Mesothelial cell of epicardium (in vitro differentiated cells): ENCODE measurements around the gene ADAMTSL2. TPM values are rescaled to one million over a fixed set of nuclear protein-coding genes. Genes with fewer than 3 reads are reported as not detected.

Experiments used
- DNase-seq, 2 experiments: peaks; one replicate each; pipeline ENCODE4 v3.0.0; 2021; ENCODE audit warnings: low spot score in 2 of 2; ENCODE audit not compliant: unreplicated experiment in 2 of 2
- H3K27ac Mint-ChIP-seq: 2 replicates; pipeline ENCODE4 v1.8.0; 2021; ENCODE audit warnings: mixed read lengths
- H3K27me3 Mint-ChIP-seq: 2 replicates; pipeline ENCODE4 v1.8.0; 2021; ENCODE audit warnings: low read depth, mixed read lengths
- H3K36me3 Mint-ChIP-seq: 2 replicates; pipeline ENCODE4 v1.8.0; 2021; ENCODE audit warnings: mixed read lengths
- H3K4me1 Mint-ChIP-seq: 2 replicates; pipeline ENCODE4 v1.8.0; 2021; ENCODE audit warnings: mixed read lengths
- H3K4me3 Mint-ChIP-seq: 2 replicates; pipeline ENCODE4 v1.8.0; 2021; ENCODE audit warnings: mild to moderate bottlenecking, moderate library complexity, mixed read lengths
- H3K9me3 Mint-ChIP-seq: 2 replicates; pipeline ENCODE4 v1.8.0; 2021; ENCODE audit warnings: mixed read lengths
- CTCF ChIP-seq: fragments of 200-600 bp; sonication (generic); IDR thresholded peaks from one replicate; pipeline ENCODE4 v1.5.0; 2021; ENCODE audit warnings: antibody characterized with exemption; ENCODE audit not compliant: unreplicated experiment
- total RNA-seq: library from RNA; stranded (reverse); gene quantifications from 3 replicates; pipeline ENCODE4 v1.2.1, GENCODE V29; 2021

The ADAMTSL2 gene
- total RNA-seq, 1 donor from 2014 or later: 6.5 TPM

GRCh38 chr9:133622555-133622954 is 88.1 kb downstream of the ADAMTSL2 start:
- H3K4me1 Mint-ChIP-seq: no peaks in the 10 kb centered on the region
- H3K9me3 Mint-ChIP-seq: peaks cover 22% of the 10 kb centered on the region
- H3K36me3 Mint-ChIP-seq: no peaks in the 10 kb centered on the region
- H3K27ac Mint-ChIP-seq: no peak overlapping the region
- no peak for TF ChIP-seq CTCF
- no peak for DNase-seq
- no peak overlapping the region for H3K4me3 Mint-ChIP-seq
- peaks cover 68% of the 10 kb centered on the region for H3K27me3 Mint-ChIP-seq

Other genes starting within 250 kb of the ADAMTSL2 start
- 22.8 to 25.6 TPM (median 24.9 TPM) in 3 replicates for gene SURF6, start 198.5 kb upstream of the ADAMTSL2 start, total RNA-seq
- 35.1 to 39.4 TPM (median 36.0 TPM) in 3 replicates for gene MED22, start 186.6 kb upstream of the ADAMTSL2 start, total RNA-seq
- 2,220 to 2,356 TPM (median 2,311 TPM) in 3 replicates for gene RPL7A, start 186.5 kb upstream of the ADAMTSL2 start, total RNA-seq
- 29.4 to 31.4 TPM (median 30.0 TPM) in 3 replicates for gene SURF1, start 178.2 kb upstream of the ADAMTSL2 start, total RNA-seq
- gene SURF2, start 178.2 kb upstream of the ADAMTSL2 start, total RNA-seq: 10.3 to 12.7 TPM (median 12.1 TPM) in 3 replicates
- 147 to 152 TPM (median 149 TPM) in 3 replicates for gene SURF4, start 158.6 kb upstream of the ADAMTSL2 start, total RNA-seq
- gene STKLD1, start 158.3 kb upstream of the ADAMTSL2 start, total RNA-seq: 6.6 to 7.5 TPM (median 6.7 TPM) in 3 replicates
- 26.1 to 28.2 TPM (median 27.0 TPM) in 3 replicates for gene REXO4, start 116.7 kb upstream of the ADAMTSL2 start, total RNA-seq
- 20.7 to 21.6 TPM (median 21.3 TPM) in 3 replicates for gene ADAMTS13, start 112.3 kb upstream of the ADAMTSL2 start, total RNA-seq
- gene CACFD1, start 74.7 kb upstream of the ADAMTSL2 start, total RNA-seq: 35.4 to 44.5 TPM (median 40.2 TPM) in 3 replicates
- 8.2 to 9.0 TPM (median 8.2 TPM) in 3 replicates for gene SLC2A6, start 55.6 kb upstream of the ADAMTSL2 start, total RNA-seq
- not detected in 3 replicates for gene MYMK, start 9.7 kb upstream of the ADAMTSL2 start, total RNA-seq
- gene FAM163B, start 74.7 kb downstream of the ADAMTSL2 start, total RNA-seq: 0.22 to 0.72 TPM (median 0.72 TPM) in 3 replicates
- not detected in 3 replicates for gene DBH, start 101.7 kb downstream of the ADAMTSL2 start, total RNA-seq
- 11.8 to 13.9 TPM (median 12.9 TPM) in 3 replicates for gene SARDH, start 203.6 kb downstream of the ADAMTSL2 start, total RNA-seq